Subcutaneous abdominal adipose tissue (tissue), 5 donors: Measurements from ENCODE around the gene CGREF1.
"Not testable (repeated sequence)": the region's sequence is repeated elsewhere in the genome, so short reads cannot be mapped to it uniquely, and the experiment has no call there.

Experiments
- H3K27ac ChIP-seq: one replicate; pipeline ENCODE4 v1.7.0; 2013; ENCODE audit warnings: low read depth, mild to moderate bottlenecking, inconsistent platforms, low read length, moderate library complexity
- H3K27me3 ChIP-seq, 5 donors: one replicate each; pipeline ENCODE4 v1.7.0; 2013; ENCODE audit warnings: low read length in 5 of 5, inconsistent platforms in 1 of 5; ENCODE audit not compliant: control insufficient read depth in 5 of 5, insufficient read depth in 4 of 5
- H3K36me3 ChIP-seq, 5 donors: one replicate each; pipeline ENCODE4 v1.7.0; 2013; ENCODE audit warnings: low read length in 5 of 5; ENCODE audit not compliant: control insufficient read depth in 5 of 5, insufficient read depth in 5 of 5
- H3K4me1 ChIP-seq, 5 donors: one replicate each; pipeline ENCODE4 v1.7.0; 2013; ENCODE audit warnings: low read length in 5 of 5, mild to moderate bottlenecking in 3 of 5, moderate library complexity in 1 of 5; ENCODE audit not compliant: control insufficient read depth in 5 of 5, insufficient read depth in 5 of 5
- H3K4me3 ChIP-seq, 5 donors: one replicate each; pipeline ENCODE4 v1.7.0; 2013; ENCODE audit warnings: low read length in 5 of 5, low read depth in 1 of 5
- H3K9ac ChIP-seq, 5 donors: one replicate each; pipeline ENCODE4 v1.7.0; 2013; ENCODE audit warnings: low read length in 5 of 5, mild to moderate bottlenecking in 4 of 5, moderate library complexity in 3 of 5
- H3K9me3 ChIP-seq, 5 donors: one replicate each; pipeline ENCODE4 v1.7.0; 2013; ENCODE audit warnings: low read length in 5 of 5; ENCODE audit not compliant: control insufficient read depth in 5 of 5
- donor health status: healthy.
- donor health status: healthy.
- donor health status: healthy.
- donor health status: healthy.
- donor health status: healthy.

The CGREF1 gene

DNA sequence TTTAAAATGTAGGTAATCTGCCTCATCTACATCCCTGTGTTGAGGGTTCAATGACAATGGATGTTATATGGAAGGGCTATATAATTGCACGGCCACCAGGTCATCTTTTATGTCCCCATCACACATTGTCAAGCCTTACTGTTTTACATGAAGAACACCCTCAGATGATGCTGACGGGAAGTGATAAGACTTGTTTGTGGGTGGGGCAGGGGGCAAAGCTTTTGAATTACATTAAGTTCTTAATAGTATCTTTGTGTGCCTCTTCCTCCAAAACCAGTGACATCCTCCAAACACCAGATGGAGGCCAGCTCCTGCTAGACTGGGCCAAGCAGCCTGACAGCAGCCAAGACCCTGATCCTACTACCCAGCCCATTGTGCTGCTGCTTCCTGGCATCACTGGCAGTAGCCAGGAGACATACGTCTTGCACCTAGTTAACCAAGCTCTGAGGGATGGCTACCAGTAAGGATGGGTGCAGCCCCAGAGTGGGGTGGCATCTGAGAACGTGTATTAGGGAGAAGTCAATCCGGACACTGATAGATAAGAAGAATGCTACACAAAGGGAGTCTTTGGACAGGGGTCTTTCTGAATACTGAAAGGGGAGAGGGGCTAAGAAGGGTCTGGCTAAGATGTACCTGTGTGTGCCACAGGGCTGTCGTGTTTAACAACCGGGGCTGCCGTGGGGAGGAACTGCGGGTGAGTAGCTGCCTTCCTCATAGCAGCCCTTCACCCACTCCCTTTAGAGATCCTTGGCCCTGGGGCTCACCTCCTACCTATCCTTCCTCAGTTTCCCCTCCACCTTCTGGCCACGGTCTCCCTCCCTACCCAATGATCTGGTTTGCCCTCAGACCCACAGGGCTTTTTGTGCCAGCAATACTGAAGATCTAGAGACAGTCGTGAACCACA lies 10.0 kb upstream of the CGREF1 start:
- H3K9me3 ChIP-seq, result no peaks in the 10 kb centered on the region
- peak overlapping the region in 1 of 5 donors; percentile 14 for H3K9ac ChIP-seq
- H3K36me3 ChIP-seq, result peaks cover 0 to 42% (median 35%) of the 10 kb centered on the region in 5 donors
- no peaks in the 10 kb centered on the region for H3K27me3 ChIP-seq
- H3K4me1 ChIP-seq, result peaks cover 2 to 33% (median 29%) of the 10 kb centered on the region in 5 donors
- H3K4me3 ChIP-seq, result no peak overlapping the region
- H3K27ac ChIP-seq, result no peak overlapping the region

DNA sequence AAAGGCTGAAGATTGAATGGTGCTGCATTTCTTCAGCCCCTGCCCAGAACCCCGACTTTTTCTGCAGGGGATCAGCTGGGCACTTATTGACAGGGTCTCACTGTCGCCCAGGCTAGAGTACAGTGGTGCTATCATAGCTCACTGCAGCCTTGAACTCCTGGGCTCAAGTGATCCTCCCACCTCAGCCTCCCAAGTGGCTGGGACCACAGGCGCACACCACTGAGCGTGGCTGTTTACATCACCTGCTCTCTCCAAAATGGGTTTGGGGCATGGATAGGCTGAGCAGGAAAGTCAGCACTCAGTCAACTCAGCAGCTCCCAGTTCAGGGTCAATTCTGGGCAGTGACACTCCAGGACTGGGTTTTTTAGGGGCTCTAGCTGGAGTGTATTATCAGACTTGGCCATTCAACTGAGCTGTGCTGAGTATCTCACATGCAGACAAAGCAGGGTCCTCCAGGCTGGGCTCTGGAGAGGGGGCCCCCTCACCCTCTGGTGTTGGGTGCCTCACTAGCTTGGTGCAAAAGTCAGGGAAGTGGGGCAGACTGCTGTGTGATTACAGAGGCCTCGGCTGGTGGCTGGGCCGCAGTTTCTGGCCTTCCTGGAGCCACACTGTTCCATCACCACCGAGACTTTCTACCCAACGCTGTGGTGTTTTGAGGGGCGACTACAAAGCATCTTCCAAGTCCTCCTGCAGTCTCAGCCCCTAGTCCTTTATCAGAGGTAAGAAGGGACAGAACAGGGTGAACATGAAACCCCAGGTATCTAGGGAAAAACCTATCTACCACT lies 9.1 kb upstream of the CGREF1 start:
- Histone ChIP-seq H3K27ac (no peak overlapping the region), H3K4me1 (peaks cover 4 to 33% (median 29%) of the 10 kb centered on the region in 5 donors), H3K9ac (peak overlapping the region in 1 of 5 donors; percentile 14), H3K4me3 (no peak overlapping the region), H3K27me3 (no peaks in the 10 kb centered on the region), H3K9me3 (no peaks in the 10 kb centered on the region), H3K36me3 (peaks cover 0 to 42% (median 35%) of the 10 kb centered on the region in 5 donors)

DNA sequence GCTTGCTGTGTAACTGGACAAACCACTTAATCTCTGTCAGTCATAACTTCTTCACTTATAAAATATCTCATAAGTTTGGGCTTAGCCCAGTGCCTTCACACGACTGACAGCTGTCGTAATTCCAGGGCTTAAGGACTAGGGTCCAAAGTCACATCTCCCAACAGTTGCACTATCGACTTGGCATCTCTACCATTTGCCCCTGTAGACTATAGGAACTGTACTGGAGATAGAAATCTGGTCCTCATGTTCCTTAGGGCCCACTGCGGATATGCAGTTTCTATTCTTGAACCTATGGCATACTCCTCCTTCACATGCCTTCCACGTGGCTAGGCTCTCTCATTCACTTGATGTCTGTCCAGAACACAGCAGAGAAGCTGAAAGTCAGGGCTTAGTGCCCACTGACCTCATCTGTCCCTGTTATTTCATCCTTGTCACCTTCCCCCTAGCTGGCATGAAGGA lies 7.4 kb upstream of the CGREF1 start:
- Histone ChIP-seq H3K9ac (no peak overlapping the region), H3K27ac (peak overlapping the region; percentile 69), H3K9me3 (no peaks in the 10 kb centered on the region)

DNA sequence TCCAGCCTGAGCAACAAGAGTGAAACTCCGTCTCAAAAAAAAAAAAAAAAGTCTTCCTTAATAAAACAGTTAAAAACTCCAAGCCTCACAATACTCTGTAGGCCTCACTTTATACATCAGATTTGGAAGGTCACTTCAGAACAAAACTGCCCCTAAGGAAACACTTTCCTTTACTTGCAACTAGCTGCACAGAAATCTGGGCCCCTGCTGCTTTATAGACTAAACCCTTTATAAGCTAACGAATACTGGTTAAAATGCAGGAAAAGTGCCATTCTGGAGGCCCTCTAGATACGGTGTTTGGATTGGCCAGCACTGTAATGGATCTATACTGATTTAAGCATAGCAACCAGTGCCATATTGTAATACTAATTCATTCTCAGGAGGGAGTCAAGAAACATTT lies 6.2 kb upstream of the CGREF1 start:
- Histone ChIP-seq H3K36me3 (peaks cover 0 to 13% (median 12%) of the 10 kb centered on the region in 5 donors), H3K4me3 (no peak overlapping the region), H3K9me3 (no peaks in the 10 kb centered on the region), H3K27me3 (no peaks in the 10 kb centered on the region), H3K4me1 (peaks cover 4 to 24% (median 22%) of the 10 kb centered on the region in 5 donors), H3K9ac (no peak overlapping the region), H3K27ac (no peak overlapping the region)

More for the DNA sequence above, 7.4 kb upstream of the CGREF1 start:
- H3K4me1 ChIP-seq, result peaks cover 4 to 24% (median 22%) of the 10 kb centered on the region in 5 donors
- no peak overlapping the region for H3K4me3 ChIP-seq
- peaks cover 0 to 25% (median 24%) of the 10 kb centered on the region in 5 donors for H3K36me3 ChIP-seq
- no peaks in the 10 kb centered on the region for H3K27me3 ChIP-seq

DNA sequence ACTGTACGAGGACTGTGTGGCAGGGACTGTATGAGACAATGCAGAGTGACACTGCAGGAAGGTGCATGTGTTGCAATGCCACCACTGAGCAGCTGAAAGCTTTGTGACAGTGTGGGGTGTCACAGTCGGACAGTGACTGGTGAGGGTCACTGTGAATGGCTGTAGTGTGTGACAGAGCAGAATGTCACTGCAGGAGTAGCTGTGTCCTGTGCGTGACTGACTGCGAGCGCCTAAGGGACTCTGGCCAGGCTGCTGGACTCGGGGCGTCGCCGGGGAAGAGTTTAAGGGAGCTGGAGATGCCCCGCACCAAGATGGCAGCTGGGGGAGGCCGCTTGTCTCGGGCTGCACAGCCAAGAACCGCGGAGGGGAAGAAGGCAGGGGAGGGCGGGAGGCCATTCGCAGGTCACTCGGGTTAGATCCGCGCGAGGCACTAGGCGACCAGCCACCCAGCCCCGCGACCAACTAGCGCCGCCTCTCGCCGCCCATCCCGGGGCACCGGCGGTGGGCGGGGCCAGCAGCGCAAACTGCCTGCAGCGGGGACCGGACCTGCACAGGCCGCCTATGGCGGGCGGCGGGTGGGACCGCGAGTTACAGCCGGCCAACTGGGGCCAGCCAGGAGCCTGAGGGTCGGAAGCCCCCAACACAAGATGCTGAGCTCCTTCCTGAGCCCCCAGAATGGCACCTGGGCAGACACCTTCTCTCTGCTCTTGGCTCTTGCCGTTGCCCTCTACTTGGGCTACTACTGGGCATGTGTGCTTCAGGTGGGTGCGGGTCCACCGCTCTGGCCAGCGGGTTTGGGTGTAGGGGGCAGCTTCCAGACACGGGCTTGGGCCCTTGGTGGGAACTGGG lies 4.6 kb upstream of the CGREF1 start, which contains the start of gene ABHD1:
Gene ABHD1, plus strand, starts transcription at position 514 of the 849 bp plus-strand sequence. Its CDS starts 134 bp downstream, at position 648.
- Histone ChIP-seq H3K27me3 (peaks cover 0 to 6% (median 4%) of the 10 kb centered on the region in 5 donors), H3K27ac (no peak within 1 kb of the TSS), H3K9ac (peak within 1 kb of the TSS; percentile 11 to 76 (median 66))

DNA sequence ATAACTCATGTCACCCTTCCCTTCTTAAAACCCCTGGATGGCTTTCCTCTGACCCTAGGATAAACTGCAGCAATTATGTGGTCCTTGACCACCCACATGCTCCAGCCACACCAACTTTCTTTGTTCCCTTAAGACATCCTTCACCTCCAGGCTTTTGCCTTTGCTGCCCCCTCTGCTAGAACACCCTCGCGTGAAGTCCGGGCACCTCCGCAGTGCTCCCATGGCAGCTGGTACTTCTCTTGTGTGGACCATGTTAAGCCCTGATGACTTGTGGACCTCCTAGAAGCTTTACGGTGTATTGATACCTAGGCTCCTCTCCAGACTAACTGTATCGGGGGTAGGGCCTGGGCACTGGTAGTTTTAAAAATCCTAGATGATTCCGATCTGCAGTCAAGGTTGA lies 3.9 kb upstream of the CGREF1 start:
- H3K4me1 ChIP-seq, result peaks cover 6 to 38% (median 36%) of the 10 kb centered on the region in 5 donors
- no peaks in the 10 kb centered on the region for H3K36me3 ChIP-seq
- no peaks in the 10 kb centered on the region for H3K9me3 ChIP-seq
- peaks cover 0 to 13% (median 9%) of the 10 kb centered on the region in 5 donors for H3K27me3 ChIP-seq
- peak overlapping the region in 1 of 5 donors; percentile 67 for H3K9ac ChIP-seq
- peak overlapping the region; percentile 75 to 93 (median 81) for H3K4me3 ChIP-seq
- H3K27ac ChIP-seq, result no peak overlapping the region

More for the DNA sequence above, 4.6 kb upstream of the CGREF1 start, which contains the start of gene ABHD1:
- Histone ChIP-seq H3K4me1 (peaks cover 6 to 31% (median 28%) of the 10 kb centered on the region in 5 donors), H3K36me3 (no peaks in the 10 kb centered on the region), H3K9me3 (no peaks in the 10 kb centered on the region), H3K4me3 (peak within 1 kb of the TSS; percentile 75 to 93 (median 81))

DNA sequence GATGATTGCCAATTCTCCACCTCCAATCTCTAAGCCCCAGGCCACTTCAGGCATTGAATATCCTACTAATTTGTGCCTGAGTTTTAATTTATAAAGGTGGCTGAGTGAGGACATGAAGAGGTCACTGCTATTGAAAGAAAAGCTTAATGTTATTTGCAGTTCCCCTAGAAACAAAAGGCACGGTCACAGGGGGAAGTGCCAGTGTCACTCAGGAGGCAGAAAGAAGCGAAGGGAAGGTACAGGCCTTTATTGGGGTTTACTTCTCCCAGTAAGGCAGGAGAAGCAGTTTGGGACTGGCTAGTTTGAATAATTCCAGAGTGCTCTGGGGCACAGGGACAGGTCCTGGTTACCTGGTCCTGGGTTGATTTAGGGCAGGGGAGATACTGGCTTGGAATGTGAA lies 3.0 kb upstream of the CGREF1 start:
- H3K27me3 ChIP-seq, result peaks cover 0 to 16% (median 9%) of the 10 kb centered on the region in 5 donors
- H3K9me3 ChIP-seq, result no peaks in the 10 kb centered on the region
- no peak overlapping the region for H3K4me3 ChIP-seq
- H3K4me1 ChIP-seq, result peaks cover 6 to 39% (median 36%) of the 10 kb centered on the region in 5 donors
- H3K36me3 ChIP-seq, result no peaks in the 10 kb centered on the region
- no peak overlapping the region for H3K27ac ChIP-seq
- H3K9ac ChIP-seq, result no peak overlapping the region

DNA sequence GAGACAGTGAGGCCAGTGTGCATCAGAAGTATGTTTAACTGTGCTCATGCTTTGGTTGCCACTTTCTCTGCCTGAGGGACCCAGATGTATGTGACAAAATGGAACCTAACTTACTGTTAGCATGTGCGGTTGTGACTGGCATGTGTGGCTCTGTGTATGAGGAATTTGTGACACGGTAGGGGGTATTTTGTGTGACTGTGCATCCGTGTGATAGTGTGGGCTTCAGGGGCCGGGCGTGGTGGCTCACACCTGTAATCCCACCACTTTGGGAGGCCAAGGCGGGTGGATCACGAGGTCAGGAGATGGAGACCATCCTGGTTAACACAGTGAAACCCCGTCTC lies 372 bp upstream of the CGREF1 start:
- not testable (repeated sequence) for H3K36me3 ChIP-seq, H3K9me3 ChIP-seq, H3K27ac ChIP-seq, H3K9ac ChIP-seq
- H3K4me3 ChIP-seq, result peak overlapping the region; percentile 58 to 72 (median 62)
- peaks cover 4 to 31% (median 29%) of the 10 kb centered on the region in 5 donors for H3K4me1 ChIP-seq
- peaks cover 0 to 16% (median 9%) of the 10 kb centered on the region in 5 donors for H3K27me3 ChIP-seq

DNA sequence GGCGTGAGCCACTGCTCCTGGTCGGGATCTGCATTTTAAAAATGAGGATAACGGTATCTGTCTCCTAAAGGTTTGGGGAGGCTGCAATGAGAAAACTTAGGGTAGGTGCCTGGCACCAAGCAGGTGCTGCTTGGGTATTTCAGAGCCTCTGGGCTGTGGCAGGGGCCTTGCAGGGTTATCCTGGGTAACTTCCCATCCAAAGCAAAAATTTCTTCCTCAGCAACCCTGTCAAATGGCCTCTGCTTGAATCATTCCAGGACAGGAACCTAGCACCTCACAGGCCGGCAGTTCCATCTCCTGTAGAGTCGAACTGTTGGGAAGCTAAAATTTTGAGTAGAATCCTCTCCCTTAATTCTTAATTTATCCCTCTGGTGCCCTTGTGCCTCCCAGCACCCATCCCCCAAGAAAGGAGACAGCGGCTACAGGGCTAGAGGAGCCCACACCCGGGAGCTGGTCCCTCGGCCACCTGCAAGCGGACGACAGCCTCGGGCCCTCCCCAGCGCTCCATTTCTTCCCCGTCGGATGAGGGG lies 868 bp downstream of the CGREF1 start:
- no peaks in the 10 kb centered on the region for H3K9me3 ChIP-seq
- peaks cover 2 to 19% (median 17%) of the 10 kb centered on the region in 5 donors for H3K4me1 ChIP-seq
- no peak overlapping the region for H3K27ac ChIP-seq
- peaks cover 0 to 16% (median 9%) of the 10 kb centered on the region in 5 donors for H3K27me3 ChIP-seq
- peak overlapping the region in 2 of 5 donors; percentile 11 to 44 for H3K9ac ChIP-seq
- H3K36me3 ChIP-seq, result no peaks in the 10 kb centered on the region
- H3K4me3 ChIP-seq, result peak overlapping the region in 4 of 5 donors; percentile 58 to 72 (median 62)
